Left colon (tissue), 2 donors: Measurements from ENCODE around the gene PMM1. TPM values are rescaled to one million over a fixed set of nuclear protein-coding genes. Genes with fewer than 3 reads are reported as not detected.
A peak's percentile ranks its signal among the peaks of the same experiment; 100 is the strongest.
"Not testable (repeated sequence)": the region's sequence is repeated elsewhere in the genome, so short reads cannot be mapped to it uniquely, and the experiment has no call there.

Experiments used
- ATAC-seq: fragments of 200-7000 bp; cut with Tn5 transposase; one replicate; pipeline ENCODE4 v1.9.1; 2020; ENCODE audit warnings: mild to moderate bottlenecking, moderate library complexity
- DNase-seq, 2 donors: peaks; one replicate each; pipeline ENCODE4 v3.0.0-alpha.2; 2020
- intact Hi-C, 2 donors: fragments of 100-400 bp; cut with DNase I in 1 of 2; cut with micrococcal nuclease in 1 of 2; formaldehyde crosslinking; loops; one replicate each; pipeline versions ENCODE4 v1.11.2 to v1.14.0; 2022; cut with DNase I, micrococcal nuclease
- total RNA-seq, 2 donors: library from RNA; stranded (reverse); fragmentation: NEBNext Ultra II Directional; extraction: Animal tissue kit (Norgen Biotek cat#: 25700); gene quantifications; one replicate each; pipeline ENCODE4 v1.2.1, GENCODE V29; 2021
- donor health status: DM: no; HTN: no; CAD: no.
- donor health status: DM: yes; HTN: yes; CAD: no.

Gene PMM1
- total RNA-seq, 2 donors from 2014 or later = 48.6 to 61.8 TPM

GRCh38 chr22:41598891-41599635 lies 9.4 kb upstream of the PMM1 start:
- intact Hi-C loops = loop anchor here in 1 of 2 donors (10.0 kb wide), 1 partner anchor 64 kb away; no protein-coding TSS in a partner anchor
- ATAC-seq = no peak
- DNase-seq = no peak

- intact Hi-C loops = loop anchor here in 1 of 2 donors (10.0 kb wide), 1 partner anchor 63 kb away; no protein-coding TSS in a partner anchor
- ATAC-seq = no peak
- no peak for DNase-seq
Measured at GRCh38 chr22:41598081-41598480, 8.4 kb upstream of the PMM1 start.

GRCh38 chr22:41597635-41597953 lies 8.0 kb upstream of the PMM1 start:
- DNase-seq (no peak), ATAC-seq (no peak)
- intact Hi-C loops = loop anchor here in 1 of 2 donors (10.0 kb wide), 1 partner anchor 63 kb away; no protein-coding TSS in a partner anchor

GRCh38 chr22:41596776-41597634 lies 7.4 kb upstream of the PMM1 start:
- ATAC-seq (peak; percentile 95), DNase-seq (peak; percentile 44 to 69)
- intact Hi-C loops = loop anchor here in 1 of 2 donors (10.0 kb wide), 1 partner anchor 62 kb away; no protein-coding TSS in a partner anchor

GRCh38 chr22:41595703-41596102 lies 6.1 kb upstream of the PMM1 start:
- no peak for ATAC-seq
- intact Hi-C loops = loop anchor here in 1 of 2 donors (10.0 kb wide), 1 partner anchor 61 kb away; no protein-coding TSS in a partner anchor
- DNase-seq = no peak

GRCh38 chr22:41593336-41593960 lies 3.8 kb upstream of the PMM1 start:
- DNase-seq, ATAC-seq: not testable (repeated sequence)
- intact Hi-C loops = loop anchor here in 1 of 2 donors (10.0 kb wide), 1 partner anchor 59 kb away; no protein-coding TSS in a partner anchor

GRCh38 chr22:41587347-41587723 lies 2.3 kb downstream of the PMM1 start:
- no peak for DNase-seq
- no peak for ATAC-seq
- intact Hi-C loops = no loop called here

- intact Hi-C loops = no loop called here
- ATAC-seq = no peak
- DNase-seq = no peak
Measured at GRCh38 chr22:41585898-41586297, 3.7 kb downstream of the PMM1 start.

GRCh38 chr22:41584881-41585280 lies 4.8 kb downstream of the PMM1 start:
- intact Hi-C loops = no loop called here
- ATAC-seq (no peak), DNase-seq (no peak)

GRCh38 chr22:41582694-41583093 lies 6.9 kb downstream of the PMM1 start:
- intact Hi-C loops = no loop called here
- DNase-seq (no peak), ATAC-seq (no peak)

GRCh38 chr22:41579997-41580355 lies 9.7 kb downstream of the PMM1 start:
- DNase-seq (no peak), ATAC-seq (no peak)
- intact Hi-C loops = no loop called here

- ATAC-seq (no peak), DNase-seq (no peak)
- intact Hi-C loops = no loop called here
Measured at GRCh38 chr22:41579297-41579996, 10.2 kb downstream of the PMM1 start.

GRCh38 chr22:41578818-41579217 lies 10.8 kb downstream of the PMM1 start:
- DNase-seq (no peak), ATAC-seq (no peak)
- intact Hi-C loops = no loop called here

- ATAC-seq (no peak), DNase-seq (no peak)
- intact Hi-C loops = no loop called here
Measured at GRCh38 chr22:41578114-41578513, 11.5 kb downstream of the PMM1 start.

GRCh38 chr22:41576877-41577276 lies 12.8 kb downstream of the PMM1 start:
- ATAC-seq = peak; percentile 66
- DNase-seq = peak; percentile 35 to 56
- intact Hi-C loops = no loop called here

GRCh38 chr22:41575533-41575932 lies 14.1 kb downstream of the PMM1 start:
- DNase-seq (no peak), ATAC-seq (no peak)
- intact Hi-C loops = no loop called here

GRCh38 chr22:41574847-41575381 lies 14.7 kb downstream of the PMM1 start:
- intact Hi-C loops = no loop called here
- peak; percentile 47 to 58 for DNase-seq

GRCh38 chr22:41573677-41574076 lies 16.0 kb downstream of the PMM1 start:
- intact Hi-C loops = no loop called here
- ATAC-seq (no peak), DNase-seq (no peak)

More at GRCh38 chr22:41574847-41575381, 14.7 kb downstream of the PMM1 start:
- peak; percentile 24 for ATAC-seq
